Suppressor macrophage treated with lipopolysaccharide for 4 hours (primary cell): ENCODE data around the gene DHFR2.
A peak's percentile ranks its signal among the peaks of the same experiment; 100 is the strongest.
"Not testable (repeated sequence)": the region's sequence is repeated elsewhere in the genome, so short reads cannot be mapped to it uniquely, and the experiment has no call there.

Source experiments
- DNase-seq: peaks from one replicate; pipeline ENCODE4 v3.0.0-alpha.2; 2020

DHFR2 gene

GRCh38 chr3:94065122-94065521, 2.4 kb upstream of the DHFR2 start:
- DNase-seq: no peak

DNA sequence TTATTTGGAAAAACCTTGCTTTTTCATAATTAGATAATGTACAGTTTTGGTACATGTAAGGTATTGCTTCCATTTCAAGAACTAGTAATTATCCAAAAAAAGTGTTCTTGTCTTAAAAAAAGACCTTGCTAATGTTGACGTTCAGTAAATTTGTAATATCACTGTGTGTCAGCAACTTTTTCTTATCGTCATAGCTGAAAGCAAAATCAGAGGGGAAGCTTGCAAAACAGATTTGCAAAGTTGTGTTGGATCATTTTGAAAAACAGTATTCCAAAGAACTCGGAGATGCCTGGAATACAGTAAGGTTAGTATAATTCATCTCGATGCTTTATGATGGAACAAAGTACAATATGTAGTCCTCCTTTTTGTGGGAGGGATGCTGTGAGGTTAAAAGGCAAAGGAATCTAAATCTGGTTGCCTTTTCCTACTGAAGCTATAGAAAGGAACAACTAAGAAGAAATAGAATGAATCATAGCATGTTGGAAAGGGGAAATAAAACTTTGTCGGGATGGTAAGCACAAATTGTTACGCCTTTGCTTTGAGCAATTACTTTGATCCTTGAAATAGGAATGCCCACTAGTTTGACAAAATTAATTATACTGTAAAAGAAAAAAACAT, 1.6 kb upstream of the DHFR2 start:
- DNase-seq: peak; percentile 68

GRCh38 chr3:94063496-94064119, 892 bp upstream of the DHFR2 start:
- peak; percentile 5 for DNase-seq

DNA sequence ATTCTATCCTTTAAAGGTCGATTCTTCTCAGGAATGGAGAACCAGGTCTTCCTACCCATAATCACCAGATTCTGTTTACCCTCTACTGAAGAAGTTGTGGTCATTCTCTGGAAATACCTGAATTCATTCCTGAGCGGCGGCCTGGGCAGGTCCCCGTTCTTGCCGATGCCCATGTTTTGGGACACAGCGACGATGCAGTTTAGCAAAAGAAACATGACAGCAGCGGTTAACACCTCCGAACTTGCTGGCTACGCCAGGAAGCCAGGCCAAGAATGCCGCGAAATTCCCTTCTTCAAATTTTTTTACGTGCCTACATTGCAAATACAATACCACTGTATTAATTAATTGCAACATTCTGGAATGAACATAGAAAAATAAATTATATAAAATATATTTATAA, 1.4 kb downstream of the DHFR2 start:
- DNase-seq: no peak

DNA sequence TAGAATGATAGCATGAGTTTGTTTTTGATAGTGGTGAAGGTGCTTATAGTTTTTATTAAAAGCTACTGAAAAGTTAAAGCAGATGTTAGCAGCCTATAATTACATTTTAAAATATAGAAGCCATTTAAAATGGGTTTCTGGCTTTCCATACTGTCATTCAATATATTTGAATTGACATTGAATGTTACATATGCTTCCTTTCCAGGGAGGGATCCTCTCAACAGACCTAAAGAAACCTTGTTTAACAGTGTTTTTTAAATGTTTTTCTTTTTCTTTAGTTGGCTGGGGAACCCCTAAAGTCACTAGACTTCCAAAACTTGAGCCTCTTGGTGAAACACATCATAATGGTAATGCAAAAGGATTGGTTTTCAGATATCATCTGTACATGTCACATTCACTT, 12.2 kb downstream of the DHFR2 start:
- DNase-seq: no peak

DNA sequence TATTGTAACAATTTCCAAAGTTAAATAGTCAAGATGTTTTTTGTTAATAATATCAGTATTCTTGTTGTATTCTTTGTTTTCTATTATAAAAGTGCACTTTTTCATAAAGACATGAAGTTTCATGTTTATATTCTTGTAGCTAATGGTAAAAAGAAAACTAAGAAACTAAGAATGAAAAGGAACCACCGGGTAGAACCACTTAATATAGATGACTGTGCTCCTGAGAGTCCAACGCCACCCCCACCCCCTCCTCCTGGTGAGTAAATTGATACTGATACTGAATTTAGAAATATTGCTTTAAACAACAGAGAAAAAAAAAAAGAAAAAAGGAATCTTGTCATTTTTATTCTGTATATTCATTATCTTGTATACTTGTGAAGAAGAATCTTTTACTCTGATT, 13.4 kb downstream of the DHFR2 start:
- no peak for DNase-seq

GRCh38 chr3:94046533-94046932, 16.2 kb downstream of the DHFR2 start:
- DNase-seq: no peak

- not testable (repeated sequence) for DNase-seq
Observed at GRCh38 chr3:94044100-94044936, 18.4 kb downstream of the DHFR2 start.

GRCh38 chr3:94043285-94043684, 19.4 kb downstream of the DHFR2 start:
- no peak for DNase-seq

- peak; percentile 27 for DNase-seq
Observed at GRCh38 chr3:94036909-94037507, 25.7 kb downstream of the DHFR2 start.

DNA sequence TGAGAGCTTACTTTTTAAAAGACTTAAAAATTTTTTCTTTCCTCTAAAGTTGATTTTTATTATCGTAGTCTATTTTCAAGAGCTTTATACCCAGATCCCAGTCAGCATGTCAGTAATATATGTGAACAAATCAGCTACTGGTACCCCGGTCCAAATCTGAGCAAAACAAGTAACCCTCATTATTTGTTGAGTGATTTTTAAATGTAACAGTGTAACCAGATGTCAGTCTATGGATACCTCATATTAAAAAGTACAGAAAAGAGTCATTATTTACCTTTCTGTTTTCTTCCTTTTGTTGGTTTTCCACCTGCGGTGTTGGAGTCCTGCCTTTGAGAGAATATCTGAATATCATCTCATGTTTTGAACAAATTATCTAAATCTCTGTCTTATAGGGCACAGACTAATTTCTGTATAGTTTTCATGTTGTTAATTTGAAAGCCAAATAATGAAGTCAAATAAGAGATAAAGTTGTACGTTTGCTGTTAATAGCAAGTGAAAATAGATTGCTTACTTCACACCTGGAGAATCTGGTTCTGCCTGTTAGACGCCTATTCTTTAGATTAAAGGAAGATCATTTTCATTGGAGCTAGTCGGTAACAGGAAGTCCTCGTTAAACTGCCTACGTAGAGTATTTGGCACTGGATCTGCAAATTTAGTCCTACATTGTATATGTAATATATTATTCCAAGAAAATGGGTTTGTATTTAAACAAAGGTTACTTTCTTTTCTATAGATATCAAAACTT, 34.5 kb downstream of the DHFR2 start, which contains the start of gene STX19:
STX19 (minus strand) TSS at position 505 of the 745 bp plus-strand sequence. CDS start 13,328 bp downstream, outside the sequence.
- no peak for DNase-seq

DNA sequence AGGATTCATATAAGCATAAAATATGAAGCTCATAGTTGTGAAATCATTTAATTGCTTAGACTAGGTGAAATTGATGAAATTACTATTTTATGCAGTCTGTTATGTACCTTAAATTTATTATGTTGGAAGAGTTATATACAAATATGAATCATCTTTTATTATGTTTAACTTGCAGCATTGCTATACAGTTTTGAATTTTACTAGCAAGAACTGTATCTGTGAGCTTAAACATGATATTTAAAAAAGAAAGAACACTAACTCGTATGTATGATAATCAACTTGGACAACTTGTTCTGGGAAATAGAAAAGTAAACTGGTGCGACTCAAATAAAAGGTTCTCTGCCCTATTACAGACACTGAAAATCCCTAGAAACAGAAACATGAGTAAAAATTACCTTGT, 36.1 kb downstream of the DHFR2 start:
- no peak for DNase-seq

GRCh38 chr3:94024385-94024784, 38.3 kb downstream of the DHFR2 start:
- no peak for DNase-seq

DNA sequence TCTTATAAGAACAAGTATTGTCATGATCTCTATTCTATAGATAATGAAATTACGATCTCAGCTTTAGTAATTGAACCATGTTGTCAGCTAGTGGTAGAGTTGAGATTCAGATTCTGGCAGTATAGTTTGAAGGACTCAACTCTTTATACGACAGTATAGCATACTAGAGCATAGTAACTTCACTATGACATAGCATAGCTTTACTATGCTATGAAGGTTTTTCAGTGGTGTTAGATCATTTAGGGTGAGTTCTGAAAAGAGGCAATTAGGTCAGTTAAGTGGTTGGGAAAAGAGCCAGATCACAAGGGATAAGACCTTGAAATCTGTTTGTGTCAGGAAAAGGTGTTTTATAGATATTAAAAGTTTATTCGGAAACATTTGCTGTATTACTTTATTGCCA, 42.4 kb downstream of the DHFR2 start:
- DNase-seq: no peak

GRCh38 chr3:94019659-94020058, 43.1 kb downstream of the DHFR2 start:
- no peak for DNase-seq

DNA sequence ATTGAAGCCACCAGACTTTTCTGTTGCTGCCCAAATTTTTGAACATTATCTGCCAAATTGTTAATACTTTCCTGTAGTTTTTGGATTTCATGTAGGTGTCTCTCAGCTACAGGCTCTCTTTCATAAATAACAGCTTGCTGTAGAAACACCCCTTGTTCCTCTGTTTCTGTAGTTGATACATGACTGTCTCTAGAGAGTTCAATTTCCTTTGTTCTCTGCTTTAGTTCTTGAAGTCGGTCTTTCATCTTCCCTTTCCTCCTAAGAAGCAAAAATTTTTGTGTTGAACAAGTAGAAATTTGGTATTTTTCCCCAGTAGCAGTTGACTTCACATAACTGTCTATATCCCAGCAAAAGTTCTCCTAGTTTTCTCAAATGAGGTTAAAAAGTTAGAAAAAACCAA, 47.7 kb downstream of the DHFR2 start:
- DNase-seq: no peak

GRCh38 chr3:94012185-94012584, 50.5 kb downstream of the DHFR2 start:
- no peak for DNase-seq

DNA sequence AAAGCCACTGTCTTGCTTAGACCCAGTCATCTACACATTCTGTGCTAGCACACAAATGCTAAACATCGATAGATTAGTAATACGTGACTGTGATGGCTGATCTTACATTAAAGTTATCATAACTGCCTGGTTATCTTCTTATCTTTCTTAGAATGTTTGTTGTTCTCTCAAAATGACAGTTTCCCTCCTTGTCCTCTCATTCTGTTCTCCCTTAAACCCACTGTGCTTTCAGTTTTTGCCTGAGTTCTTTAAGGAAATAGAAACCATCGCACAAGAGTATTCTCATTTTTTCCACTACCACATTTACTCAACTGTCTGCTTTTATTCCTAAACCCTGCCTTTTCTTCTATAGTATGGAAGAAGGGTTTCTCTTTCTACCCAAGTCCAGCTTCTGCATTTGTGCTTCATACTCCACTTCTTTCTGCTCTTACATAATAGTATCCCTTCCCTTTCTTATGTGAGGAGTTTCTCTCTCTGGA, 51.4 kb downstream of the DHFR2 start:
- peak; percentile 86 for DNase-seq

DNA sequence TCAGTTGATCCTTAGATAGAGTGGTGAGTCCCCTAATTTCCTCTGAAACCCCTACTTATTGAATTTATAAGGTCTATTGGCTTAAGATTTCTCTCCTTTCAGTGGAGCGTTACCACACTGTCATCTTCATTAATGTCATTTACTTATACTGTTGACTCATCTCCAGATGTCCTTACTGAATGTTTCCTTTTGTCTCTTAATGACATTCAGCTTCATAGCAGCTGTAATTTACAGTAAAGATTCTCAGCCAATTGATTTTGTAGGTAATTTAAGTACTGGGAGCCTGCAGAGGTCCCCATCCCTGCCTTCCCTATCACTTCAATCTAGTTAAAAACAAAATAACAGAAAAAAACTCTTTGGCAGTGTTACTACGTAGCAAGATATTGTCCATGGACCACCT, 53.1 kb downstream of the DHFR2 start:
- no peak for DNase-seq

GRCh38 chr3:94008253-94008652, 54.5 kb downstream of the DHFR2 start:
- no peak for DNase-seq
